Breast epithelium (tissue), 3 donors: Measurements from ENCODE around the gene TEC.

Source experiments
- POLR2A ChIP-seq: fragments of 450-650 bp; IDR thresholded peaks from one replicate; pipeline ENCODE4 v1.6.1; 2016; ENCODE audit warnings: antibody characterized with exemption, mild to moderate bottlenecking, moderate library complexity
- TF ChIP-seq, protein P1 (sequence below), 3 donors: fragments of 450-650 bp; IDR thresholded peaks; one replicate each; pipeline ENCODE4 v1.5.1; 2016 to 2017; ENCODE audit warnings: antibody characterized with exemption in 3 of 3, mild to moderate bottlenecking in 3 of 3, moderate library complexity in 3 of 3

DNA sequence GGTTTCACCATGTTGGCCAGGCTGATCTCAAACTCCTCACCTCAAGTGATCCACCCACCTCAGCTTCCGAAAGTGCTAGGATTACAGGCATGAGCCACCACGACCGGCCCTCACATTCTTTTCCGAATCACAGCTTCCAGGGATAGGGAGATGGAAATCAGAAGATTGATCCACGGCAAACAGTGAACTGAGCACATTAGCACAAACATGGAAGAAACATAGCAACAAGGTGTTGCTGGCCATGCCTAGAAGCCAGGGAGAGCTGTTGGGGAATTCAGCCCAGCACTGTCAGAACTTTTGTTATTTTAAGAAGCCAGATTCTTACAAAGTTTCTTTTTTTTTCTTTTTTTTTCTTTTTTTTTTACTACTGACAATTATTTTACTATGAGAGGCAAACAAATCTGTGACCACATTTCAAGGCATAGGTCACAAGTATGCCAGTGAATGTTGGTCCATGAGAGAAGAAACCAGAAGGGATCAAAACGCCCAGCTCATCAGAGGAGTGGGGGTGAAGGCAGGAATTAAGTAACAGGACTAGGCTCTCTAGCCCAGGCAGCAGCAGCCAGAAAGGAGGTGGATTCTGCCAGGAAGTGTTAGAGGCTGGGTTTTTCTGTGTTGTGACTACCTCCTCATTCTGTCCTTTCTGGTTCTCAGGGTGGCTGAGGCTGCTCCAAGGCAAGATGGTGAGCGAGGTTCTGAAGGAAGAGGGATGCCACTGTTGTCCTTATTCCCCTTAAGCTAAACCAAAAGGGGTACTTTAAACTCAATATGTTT lies 44.1 kb downstream of the TEC start:
- TF ChIP-seq, protein P1, sequence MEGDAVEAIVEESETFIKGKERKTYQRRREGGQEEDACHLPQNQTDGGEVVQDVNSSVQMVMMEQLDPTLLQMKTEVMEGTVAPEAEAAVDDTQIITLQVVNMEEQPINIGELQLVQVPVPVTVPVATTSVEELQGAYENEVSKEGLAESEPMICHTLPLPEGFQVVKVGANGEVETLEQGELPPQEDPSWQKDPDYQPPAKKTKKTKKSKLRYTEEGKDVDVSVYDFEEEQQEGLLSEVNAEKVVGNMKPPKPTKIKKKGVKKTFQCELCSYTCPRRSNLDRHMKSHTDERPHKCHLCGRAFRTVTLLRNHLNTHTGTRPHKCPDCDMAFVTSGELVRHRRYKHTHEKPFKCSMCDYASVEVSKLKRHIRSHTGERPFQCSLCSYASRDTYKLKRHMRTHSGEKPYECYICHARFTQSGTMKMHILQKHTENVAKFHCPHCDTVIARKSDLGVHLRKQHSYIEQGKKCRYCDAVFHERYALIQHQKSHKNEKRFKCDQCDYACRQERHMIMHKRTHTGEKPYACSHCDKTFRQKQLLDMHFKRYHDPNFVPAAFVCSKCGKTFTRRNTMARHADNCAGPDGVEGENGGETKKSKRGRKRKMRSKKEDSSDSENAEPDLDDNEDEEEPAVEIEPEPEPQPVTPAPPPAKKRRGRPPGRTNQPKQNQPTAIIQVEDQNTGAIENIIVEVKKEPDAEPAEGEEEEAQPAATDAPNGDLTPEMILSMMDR (IDR thresholded peaks at IDR 0.05), result no peak
- TF ChIP-seq POLR2A, result no peak
